OCI-M2 (cell line): ENCODE results near the gene RAD1.

Source experiments
- DNase-seq: peaks from one replicate; lab custom pipeline; 2025; ENCODE audit not compliant: unreplicated experiment; lab: John Stamatoyannopoulos, UW

The RAD1 gene

DNA sequence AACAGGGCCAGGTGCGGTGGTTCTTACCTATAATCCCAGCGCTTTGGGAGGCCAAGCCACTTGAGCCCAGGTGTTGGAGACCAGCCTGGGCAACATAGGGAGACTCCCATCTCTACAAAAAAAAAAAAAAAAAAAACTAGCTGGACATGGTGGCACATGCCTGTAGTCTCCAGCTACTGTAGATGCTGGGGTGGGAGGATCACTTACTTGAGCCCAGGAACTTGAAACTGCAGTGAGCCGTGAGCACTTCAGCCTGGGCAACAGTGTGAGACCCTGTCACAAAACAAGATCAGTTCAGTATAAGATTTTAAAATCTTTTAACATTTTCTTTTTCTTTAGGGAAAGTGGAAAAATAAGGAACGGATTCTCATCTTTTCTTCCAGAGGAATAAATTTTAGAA is 2.7 kb upstream of the RAD1 start:
- no peak for DNase-seq

DNA sequence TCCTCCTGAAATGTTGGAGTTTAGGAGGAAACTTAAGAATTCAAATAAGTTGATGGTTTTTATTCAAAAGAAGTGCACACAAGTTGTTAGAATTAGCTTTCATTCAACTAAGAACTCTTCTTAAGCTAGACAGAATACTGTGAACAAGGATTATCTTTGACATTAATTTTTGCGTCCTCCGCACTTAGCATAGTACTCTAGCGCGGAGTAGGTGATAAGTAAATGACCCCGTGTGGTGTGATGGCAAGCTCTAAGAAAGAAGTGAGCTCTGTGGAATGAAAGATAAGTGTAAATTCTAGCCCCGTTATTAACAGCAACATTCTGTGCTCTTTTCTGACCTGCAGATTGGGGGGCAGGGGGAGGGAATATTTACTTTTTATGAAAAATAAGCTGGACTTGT is 1.2 kb upstream of the RAD1 start:
- DNase-seq, result no peak

DNA sequence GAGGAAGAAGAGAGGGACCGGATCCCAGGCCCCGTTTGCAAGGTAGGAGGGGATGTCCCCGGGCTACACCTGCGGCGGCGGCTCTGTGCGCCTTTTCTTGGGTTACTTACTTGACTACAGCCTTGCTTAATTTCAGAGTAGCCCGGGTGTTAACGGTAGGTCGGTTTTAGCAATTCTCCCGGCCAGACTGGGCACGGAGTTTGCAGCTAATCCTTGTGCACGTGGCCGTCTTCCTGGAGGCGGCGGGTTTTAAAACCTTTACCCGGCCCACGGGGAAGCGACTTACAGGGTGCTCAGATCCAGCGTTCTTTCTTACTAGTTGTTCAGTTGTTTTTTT is 520 bp upstream of the RAD1 start:
- DNase-seq, result no peak

DNA sequence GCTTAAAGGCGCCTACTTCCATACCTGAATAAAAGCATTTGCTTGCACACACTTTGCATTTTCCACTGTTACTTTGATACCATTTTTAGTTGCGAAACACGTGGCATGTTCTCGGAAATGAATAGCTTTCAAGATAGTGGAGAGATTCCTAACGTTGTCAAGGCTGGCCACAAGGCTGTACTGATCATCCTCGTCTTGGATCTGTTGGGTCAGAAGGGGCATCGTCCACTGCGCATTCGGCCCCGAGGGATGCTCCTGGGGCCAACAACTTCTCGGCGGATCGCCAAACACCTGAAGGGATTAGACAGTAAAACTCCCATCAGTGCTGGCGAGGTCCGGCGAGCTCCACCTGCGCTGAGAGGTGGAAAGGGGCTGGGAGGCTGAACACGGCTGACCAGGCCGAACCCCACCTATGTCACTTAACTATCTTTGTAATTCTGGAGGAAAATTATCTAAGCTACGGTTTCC is 599 bp downstream of the RAD1 start:
- DNase-seq, result no peak

DNA sequence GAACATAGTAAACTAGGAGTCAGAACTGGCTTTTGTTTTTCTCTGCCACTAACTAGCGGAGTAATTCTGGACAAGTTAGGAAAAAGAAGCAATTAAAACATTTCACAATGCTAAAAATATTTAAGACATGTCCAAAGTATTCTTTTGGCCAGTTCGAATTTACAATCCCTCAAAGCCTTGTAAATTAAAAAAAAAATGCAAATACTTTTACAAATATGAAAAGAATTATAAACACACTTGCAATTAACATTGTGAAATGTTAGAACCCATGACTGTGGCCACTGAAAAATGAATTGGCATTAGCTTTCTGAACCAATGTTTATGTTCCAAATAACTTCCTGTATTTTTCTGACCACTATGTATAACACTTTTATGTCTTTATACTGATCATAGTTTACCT is 2.2 kb downstream of the RAD1 start:
- no peak for DNase-seq

DNA sequence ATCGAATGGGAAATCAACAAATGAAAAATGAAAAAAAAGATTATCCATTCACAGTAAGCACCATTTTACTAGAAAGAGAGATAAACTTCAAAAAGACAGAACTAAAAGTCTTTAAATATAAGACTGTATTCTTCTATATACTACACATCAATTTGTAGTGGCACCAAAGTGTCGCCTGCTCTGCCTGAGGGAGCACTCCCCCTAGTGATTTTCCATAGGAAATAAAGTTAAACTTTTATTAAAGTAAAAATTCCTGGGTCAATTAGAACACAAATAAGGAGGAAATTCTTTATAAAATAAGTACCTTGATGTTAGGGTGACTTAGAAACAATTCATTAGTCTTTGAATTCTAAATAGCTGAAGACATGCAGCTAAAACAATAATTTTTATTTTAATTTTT is 9.7 kb downstream of the RAD1 start:
- no peak for DNase-seq

DNA sequence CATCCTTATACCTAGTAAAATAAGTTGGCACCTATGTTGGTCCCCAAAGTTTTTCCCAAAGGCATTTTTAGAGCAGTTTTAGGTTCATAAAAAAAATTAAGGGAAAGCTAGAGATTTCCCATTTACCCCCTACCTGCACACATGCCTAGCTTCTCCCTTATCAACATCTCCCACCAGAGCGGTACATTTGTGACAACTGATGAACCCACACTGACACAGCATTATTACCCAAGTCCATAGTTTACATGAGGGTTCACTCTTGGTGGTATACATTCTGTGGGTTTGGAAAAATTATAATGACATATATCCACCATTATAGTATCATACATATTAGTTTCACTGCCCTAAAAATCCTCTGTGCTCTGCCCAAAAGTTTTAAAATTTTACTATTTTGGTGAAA is 12.0 kb downstream of the RAD1 start:
- no peak for DNase-seq

DNA sequence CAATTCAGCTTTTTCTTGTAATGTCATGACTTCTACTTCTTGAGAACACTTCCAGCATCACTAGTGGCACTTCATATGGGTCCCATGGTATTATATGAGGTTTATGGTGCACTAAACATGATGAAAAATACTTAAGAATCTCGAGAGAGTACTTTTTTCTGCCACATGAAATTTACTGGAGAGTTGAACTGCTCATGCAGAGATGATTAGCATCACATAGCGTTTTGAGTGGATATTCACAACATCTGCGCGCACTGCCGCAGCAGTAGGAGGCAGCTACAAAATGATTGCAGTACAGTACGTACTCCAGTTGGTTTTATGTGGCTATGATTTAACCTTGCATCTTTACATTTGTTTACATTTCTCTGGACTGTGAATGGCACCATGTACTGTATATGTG is 14.7 kb downstream of the RAD1 start:
- no peak for DNase-seq

DNA sequence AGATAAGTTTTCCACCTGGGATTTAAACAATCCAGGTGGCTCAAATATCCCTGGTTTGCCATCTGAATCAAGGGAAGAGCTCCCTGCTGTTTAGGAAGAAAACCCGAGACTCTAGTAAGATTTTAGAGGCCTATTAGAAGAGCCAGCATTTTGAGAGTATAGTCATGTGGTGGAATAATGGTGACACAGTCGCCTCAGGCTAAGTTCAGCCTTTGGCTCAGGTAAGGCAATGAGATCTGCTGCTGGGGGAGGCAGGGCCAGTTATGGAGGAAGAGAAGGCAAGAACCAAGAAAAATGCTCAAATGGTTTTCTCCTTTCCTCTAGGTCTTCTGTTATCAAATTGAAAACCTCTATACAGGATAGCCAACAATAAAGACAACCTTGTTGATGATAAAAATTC is 16.2 kb downstream of the RAD1 start:
- DNase-seq, result no peak

DNA sequence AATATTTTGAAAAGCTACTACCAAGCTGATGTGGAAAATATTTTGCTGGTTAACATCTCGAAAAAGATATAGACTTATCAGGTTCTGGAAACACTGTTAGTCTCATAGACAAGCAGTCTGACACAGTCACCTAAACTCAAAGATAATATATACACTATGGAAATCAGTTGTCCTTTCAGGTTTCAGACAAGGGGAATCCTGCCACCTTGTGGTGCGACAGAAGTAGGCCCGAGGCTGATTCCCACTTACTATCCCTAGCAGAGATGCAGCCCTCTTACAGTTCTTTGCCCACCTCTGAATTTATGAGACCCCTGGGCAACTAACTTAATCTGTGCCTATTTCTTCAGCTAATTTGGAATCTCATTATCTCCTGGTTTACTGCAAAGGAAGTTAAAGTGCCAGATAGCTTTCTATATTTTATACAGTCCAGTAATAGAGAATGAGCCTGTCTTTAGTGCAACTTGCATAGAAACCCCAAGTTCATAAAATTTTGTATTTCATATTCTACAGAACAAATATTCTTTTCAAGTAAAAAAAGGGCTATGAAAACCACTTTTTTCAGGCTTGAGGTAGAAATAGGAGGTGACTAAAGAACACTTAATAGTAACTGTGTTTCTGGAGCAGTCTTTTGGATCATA is 16.9 kb downstream of the RAD1 start:
- peak; percentile 1 for DNase-seq

DNA sequence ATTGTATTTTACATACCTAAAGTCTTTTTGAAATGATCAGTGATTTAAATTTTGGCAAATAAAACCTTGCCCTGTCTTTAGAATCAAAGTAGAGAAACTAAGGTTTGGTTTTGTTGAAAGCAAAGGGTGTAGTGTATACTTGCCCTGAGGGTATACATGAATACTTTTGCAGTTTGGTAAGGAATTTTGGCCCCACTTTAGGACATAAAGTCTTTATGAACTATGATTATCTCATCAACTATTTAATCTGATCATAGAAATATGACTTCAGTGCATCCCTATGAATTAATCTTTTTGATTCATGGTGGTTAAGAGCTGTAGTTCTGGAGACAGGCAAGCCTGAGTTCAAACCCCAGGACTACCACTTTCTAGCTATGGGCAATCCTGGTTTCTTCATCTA is 17.7 kb downstream of the RAD1 start:
- DNase-seq, result no peak

DNA sequence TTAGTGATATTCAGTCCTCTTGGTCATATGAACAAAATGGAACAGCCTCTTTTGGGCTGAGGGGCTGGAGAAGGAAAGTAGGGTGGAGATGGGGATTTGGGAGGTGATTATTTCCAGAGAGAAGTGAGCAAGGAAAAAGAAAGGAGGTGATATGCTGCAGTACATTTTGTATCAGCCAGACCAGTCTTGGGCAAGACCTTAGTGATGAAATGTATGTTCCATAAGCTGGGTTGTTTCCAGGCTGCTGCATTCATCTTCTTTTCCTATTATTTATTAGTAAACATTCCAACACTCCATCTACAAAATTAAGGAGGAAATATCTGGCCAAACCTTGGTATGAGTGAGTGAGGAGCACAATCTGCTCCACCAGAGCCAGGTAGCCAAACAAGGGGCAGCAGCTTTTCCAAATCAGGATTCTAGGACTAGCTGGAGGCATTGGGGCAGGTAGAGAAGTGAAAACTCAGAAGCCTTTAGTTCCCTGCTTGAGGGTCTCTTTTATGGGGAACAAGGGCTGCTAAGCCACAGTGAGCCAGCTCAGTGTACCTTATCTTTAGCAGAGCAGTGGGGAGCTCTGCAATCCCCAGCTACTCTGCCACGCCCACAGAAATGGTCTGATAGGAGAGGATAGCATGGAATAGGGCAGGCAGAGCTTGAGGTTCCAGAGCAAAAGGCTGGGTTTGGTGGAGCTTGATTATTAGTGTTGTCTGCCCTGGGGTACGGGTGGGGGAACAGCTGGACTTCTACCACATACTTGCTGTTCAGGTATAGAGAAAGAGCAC is 19.5 kb downstream of the RAD1 start:
- no peak for DNase-seq

DNA sequence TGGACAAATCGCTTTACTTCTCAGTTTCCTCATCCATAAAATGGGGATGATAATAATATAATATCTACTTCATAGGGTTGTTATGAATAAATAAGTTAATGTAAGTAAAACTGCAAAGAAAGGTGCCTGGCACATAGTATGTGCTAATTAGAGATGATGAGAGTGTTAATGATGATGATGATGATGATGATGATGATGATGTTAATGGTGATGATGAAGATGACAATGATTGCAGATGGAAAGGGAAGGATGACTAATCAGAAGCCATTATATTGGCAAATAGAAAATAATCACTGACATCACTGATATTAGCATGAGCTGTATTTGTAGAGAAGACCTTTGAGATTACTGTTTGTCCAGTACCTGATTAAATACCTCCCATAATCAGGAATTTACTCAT is 20.6 kb downstream of the RAD1 start:
- DNase-seq, result no peak

DNA sequence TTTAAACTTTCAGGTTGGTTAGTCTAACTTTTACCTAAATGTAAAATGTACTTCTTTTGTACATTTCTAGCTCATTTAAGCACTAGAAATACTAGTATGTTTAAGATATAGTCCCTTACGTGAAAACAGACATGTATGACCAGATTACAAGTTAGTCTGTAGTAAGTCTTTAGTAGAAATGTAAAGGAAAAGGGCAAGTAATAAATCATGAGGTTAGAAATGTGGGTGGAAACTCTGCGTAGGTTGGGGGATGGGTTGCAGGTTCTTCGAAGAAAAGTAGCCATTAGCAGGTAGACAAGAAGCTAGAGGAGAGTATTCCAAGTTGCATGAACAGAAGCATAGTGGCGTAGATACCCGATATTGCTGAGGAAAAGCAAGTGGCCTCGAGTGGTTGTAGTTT is 22.9 kb downstream of the RAD1 start:
- DNase-seq, result no peak

DNA sequence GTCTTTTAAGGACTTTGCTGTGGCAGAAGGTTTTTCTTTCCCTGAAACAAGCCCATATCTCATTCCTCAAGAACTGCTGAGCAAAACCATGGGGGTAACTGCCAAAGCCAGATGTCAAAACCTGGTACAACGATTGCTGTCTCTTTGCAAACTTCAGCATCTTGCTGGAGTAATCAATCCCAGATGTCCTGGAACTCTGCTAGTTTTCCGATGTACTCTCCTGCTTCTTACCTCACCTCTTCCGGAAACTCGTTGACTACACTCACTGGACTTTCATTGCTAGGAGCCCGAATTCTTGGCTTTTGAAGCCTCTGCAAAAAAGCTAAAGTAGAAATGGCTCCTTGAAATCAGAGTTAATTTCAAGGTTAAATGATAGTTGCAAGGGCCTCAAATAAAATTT is 23.3 kb downstream of the RAD1 start:
- no peak for DNase-seq

DNA sequence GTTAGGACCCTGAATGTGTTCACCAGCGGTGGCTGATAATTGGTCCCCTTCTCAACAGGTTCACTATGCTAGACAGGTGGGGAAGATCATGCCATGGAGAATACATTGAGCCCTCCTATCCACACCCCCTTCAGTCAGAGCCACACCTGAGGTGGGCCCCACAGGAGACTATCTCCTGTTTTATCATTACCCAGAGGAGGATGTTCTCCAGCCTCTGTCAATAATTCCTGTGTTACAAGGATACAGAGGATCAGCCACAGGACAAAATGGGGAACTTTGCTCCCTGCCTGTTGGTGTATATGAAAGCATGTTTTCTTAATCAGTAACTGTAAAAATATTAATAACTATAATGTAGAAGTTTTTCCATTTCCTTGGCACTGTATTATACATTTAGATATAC is 25.9 kb downstream of the RAD1 start:
- DNase-seq, result no peak

DNA sequence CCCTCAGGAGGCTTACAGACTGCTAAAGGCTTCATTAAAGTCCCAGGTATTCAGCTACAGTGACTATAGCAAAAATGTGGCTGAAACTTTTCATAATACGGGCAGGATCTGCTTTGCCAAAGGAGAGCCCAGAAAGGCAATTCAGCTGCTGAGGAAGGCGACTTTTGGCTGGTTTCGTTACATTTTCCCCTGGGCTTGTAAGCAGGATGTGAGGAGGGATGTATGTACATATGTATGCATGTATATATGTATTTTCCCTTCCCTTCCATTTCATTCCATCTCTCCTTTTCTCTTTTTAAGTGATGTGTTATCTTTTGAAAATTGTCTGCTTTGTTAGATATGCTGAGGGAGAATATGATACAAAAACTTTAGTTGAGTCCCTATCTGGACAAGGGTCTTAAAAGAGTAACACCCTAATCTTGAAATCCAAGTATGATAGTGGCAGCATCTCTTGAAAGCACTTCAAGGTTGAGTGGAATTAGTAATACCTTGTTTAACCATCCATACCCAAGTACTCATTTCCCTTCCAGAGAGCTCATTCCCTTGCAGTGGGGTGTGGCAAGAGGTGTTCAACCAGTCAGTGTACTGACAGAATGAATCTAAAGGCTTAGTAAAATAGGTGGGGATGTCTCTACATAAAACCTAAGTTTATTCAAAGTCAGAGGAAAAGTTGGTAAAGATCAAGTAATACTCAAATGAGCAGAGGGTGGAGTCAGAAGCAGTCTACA is 28.7 kb downstream of the RAD1 start:
- DNase-seq, result no peak

DNA sequence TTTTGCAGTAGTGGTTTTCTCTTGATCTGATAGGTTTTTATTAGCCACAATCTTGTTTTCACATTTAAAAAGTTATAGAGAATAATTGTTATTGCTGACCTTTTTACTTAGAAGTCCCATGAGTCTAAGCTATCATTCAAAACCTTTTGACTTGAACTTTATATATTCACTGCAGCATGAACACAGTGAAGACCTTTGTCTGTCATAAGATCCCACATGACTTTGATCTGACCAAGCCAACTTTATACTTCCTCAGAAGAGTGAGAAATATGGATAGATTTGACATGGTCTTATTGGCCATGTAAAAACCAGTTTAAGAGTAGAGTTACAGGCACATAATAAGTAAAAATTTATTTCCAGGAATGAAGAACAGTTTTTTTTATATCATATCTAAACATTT is 34.1 kb downstream of the RAD1 start:
- DNase-seq, result no peak

DNA sequence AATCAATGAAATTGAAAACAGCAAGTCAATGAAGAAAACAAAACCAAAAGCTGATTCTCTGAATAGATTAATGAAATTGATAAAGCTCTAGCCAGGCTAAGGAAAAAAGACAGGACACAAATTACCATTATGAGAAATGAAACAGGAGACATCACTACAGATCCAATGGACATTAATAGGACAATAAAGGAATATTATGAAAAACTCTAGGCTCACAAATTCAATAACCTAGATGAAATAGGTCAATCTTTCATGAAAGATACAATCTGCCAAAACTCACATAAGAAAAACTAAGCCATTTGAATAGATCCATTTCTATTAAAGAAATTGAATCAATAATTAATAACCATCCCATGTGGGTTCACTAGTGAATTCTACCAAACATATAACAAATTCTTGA is 39.0 kb downstream of the RAD1 start:
- no peak for DNase-seq

DNA sequence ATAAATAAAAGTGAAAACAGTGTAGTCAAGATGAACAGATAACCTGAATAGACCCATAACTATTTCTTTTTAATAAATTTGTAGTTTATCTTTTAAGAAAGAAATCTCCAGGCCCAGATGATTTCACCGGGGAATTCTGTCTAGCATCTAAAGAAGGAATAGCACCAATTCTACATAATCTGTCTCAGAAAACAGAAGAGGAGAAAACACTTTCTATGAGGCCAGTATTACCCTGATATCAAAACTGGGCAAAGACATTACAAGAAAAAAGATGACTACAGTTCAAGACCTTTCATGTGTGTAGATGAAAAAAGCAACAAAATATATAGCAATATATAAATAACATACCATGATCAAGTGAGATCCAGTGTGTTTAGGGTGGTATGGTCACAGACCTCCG is 44.9 kb downstream of the RAD1 start:
- no peak for DNase-seq

DNA sequence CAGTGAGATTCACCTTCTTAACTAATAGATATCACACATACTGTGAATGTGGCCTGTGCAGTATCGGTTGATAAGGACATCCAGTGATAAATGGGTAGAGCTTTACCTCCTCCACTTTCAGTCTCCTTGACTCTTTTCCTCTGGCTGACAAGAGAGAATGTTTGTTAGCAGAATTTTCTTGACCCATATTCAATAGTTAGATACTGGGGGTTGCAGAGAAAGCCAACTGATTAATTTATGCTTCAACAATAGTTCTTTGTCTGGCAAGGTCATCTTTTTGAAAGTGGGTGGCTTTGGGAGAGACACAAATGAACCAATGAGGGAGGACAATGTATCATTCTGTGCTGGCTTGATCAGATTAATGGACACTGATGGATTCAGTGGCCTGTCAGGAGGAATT is 46.0 kb downstream of the RAD1 start:
- DNase-seq, result no peak

DNA sequence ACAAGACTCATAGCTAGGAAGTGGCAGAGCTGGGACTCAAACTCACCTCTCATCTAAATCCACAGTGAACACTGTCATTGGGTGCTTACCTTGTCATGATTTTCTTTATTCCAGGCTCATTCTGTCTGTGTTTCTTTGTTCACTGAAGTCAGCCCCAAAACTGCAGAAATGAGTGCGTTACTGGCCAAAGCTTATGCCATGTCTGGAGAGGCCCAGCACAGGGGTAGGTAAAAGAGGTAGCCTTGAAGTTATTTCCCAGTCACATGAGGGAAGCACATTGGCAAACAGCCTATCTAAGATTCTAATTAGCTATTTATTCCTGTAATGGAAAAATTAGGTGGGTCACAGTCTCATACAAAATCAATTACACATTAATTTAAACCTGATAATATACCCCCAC is 46.5 kb downstream of the RAD1 start:
- DNase-seq, result no peak
